ENCODE data around the gene RASSF5.

The RASSF5 gene

DNA sequence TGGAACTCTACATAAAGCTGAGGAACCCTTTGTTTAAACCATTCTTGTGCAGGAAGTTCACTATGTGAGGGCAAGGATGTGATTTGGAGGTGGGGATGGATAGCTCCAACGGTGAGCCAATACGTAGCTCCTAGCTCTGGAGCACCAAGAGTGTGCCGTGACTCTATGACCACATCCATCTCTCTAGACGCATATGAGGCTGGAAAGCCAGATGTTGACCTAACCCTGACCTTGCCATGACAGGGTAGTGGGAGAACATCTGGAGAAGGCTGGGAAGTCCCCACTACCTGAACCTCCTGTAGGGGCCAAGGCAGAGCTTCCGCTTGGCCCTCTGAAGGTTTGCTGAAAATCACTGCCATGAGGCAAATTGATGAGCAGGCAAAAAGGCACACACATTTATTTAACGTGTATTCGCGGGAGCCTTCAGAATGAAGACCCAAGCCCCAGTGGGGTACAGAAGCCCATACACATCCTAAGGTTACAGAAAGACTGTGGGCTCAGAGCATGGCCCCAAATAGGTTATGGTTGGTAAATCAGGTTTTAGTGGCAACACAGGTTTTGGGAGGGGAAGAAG is 61.5 kb downstream of the RASSF5 start:
- Histone ChIP-seq H3K9me3 (ENCODE audit: low read length) (no peaks in the 10 kb centered on the region), H3K4me1 (ENCODE audit: insufficient read depth, low read length) (no peaks in the 10 kb centered on the region), H3K27me3 (ENCODE audit: control insufficient read depth in 1 of 2, insufficient read depth in 2 of 2, low read length in 2 of 2) (no peaks in the 10 kb centered on the region), H3K4me3 (ENCODE audit: low read depth in 1 of 2, low read length in 2 of 2) (no peak overlapping the region), H3K9ac (ENCODE audit: low read length) (no peak overlapping the region), H3K27ac (ENCODE audit: low read depth, low read length) (no peak overlapping the region), H3K36me3 (ENCODE audit: insufficient read depth, low read length) (no peaks in the 10 kb centered on the region)

DNA sequence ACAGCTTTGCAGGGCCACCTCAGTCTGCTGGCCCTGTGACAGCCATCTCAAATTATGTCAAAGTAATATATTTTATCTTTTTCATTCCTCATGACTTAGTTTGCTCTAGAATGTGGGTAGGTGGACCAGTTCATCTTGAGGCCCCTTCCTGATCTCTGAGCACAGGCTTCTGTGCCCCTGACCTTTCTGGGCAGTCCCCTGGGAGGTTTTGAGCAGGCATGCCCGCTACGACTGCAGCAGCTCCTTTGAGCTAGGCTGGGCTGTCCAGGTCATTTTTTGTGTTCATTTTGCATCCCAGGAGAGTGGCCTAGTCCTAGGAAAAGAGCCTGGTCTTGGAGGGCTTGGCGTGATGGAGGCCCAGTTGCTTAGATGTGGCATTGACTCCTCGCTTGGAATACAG is 62.2 kb downstream of the RASSF5 start:
- Histone ChIP-seq H3K27me3 (ENCODE audit: control insufficient read depth in 1 of 2, insufficient read depth in 2 of 2, low read length in 2 of 2) (no peaks in the 10 kb centered on the region), H3K36me3 (ENCODE audit: insufficient read depth, low read length) (no peaks in the 10 kb centered on the region), H3K9me3 (ENCODE audit: low read length) (no peaks in the 10 kb centered on the region), H3K27ac (ENCODE audit: low read depth, low read length) (no peak overlapping the region), H3K9ac (ENCODE audit: low read length) (no peak overlapping the region), H3K4me1 (ENCODE audit: insufficient read depth, low read length) (no peaks in the 10 kb centered on the region), H3K4me3 (ENCODE audit: low read depth in 1 of 2, low read length in 2 of 2) (no peak overlapping the region)

DNA sequence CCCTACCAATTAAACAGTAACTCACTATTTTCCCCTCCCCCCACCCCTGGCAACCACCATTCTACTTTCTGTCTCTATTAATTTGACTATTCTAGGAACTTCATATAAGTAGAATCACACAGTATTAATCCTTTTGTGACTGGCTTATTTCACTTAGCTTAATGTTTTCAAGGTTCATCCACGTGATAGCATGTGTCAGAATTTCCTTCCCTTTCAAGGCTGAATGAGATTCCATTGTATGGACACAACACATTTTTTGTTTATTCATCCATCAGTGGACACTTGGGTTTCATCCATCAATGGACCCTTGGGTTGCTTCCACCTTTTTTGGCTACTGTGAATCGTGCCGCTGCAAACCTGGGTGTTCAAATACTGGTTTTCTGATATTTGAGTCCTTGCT is 63.2 kb downstream of the RASSF5 start:
- Histone ChIP-seq H3K4me1 (ENCODE audit: insufficient read depth, low read length) (no peaks in the 10 kb centered on the region), H3K27ac (ENCODE audit: low read depth, low read length) (no peak overlapping the region), H3K9me3 (ENCODE audit: low read length) (no peaks in the 10 kb centered on the region), H3K27me3 (ENCODE audit: control insufficient read depth in 1 of 2, insufficient read depth in 2 of 2, low read length in 2 of 2) (no peaks in the 10 kb centered on the region), H3K36me3 (ENCODE audit: insufficient read depth, low read length) (no peaks in the 10 kb centered on the region), H3K4me3 (ENCODE audit: low read depth in 1 of 2, low read length in 2 of 2) (no peak overlapping the region), H3K9ac (ENCODE audit: low read length) (no peak overlapping the region)

DNA sequence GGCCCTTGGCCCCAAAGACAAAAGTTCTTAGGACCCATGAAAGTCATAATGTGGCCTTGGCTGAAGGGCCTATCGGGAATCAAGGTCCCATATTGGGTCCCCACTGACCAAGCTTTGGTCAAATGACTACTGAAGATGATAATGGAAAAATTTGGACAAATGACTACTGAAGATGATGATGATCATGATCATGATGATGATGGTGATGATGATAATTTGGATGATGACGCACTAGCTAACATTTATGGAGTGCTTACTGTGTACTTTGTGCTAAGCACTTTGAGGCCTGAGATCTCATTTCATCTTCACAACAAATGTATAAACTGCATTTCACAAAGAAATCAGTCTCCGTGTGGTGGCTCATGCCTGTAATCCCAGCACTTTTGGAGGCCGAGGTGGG is 65.5 kb downstream of the RASSF5 start:
- Histone ChIP-seq H3K27ac (ENCODE audit: low read depth, low read length) (no peak overlapping the region), H3K4me1 (ENCODE audit: insufficient read depth, low read length) (no peaks in the 10 kb centered on the region), H3K4me3 (ENCODE audit: low read depth in 1 of 2, low read length in 2 of 2) (no peak overlapping the region), H3K9me3 (ENCODE audit: low read length) (no peaks in the 10 kb centered on the region), H3K9ac (ENCODE audit: low read length) (no peak overlapping the region), H3K27me3 (ENCODE audit: control insufficient read depth in 1 of 2, insufficient read depth in 2 of 2, low read length in 2 of 2) (no peaks in the 10 kb centered on the region), H3K36me3 (ENCODE audit: insufficient read depth, low read length) (no peaks in the 10 kb centered on the region)

DNA sequence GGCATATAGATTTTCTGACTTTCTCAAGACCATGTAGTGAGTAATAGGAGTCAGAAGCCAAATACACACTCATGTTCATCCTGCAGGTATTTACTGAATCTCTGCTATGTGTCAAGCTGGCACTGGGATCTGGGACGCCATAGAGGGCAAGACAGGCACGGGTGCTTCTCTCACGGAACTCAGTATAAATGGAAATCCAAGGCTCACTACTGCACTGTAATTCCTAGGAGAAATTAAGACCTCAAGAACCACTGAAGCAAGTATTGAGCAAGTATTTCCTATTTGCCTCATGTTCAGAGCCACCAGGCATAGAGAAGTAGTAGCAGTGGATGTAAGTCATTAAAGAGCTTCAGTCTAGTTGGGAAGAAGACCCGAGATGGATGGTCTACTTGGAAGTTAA is 66.0 kb downstream of the RASSF5 start:
- no peaks in the 10 kb centered on the region for H3K4me1 ChIP-seq (ENCODE audit: insufficient read depth, low read length)
- no peak overlapping the region for H3K4me3 ChIP-seq (ENCODE audit: low read depth in 1 of 2, low read length in 2 of 2)
- no peaks in the 10 kb centered on the region for H3K36me3 ChIP-seq (ENCODE audit: insufficient read depth, low read length)
- no peaks in the 10 kb centered on the region for H3K27me3 ChIP-seq (ENCODE audit: control insufficient read depth in 1 of 2, insufficient read depth in 2 of 2, low read length in 2 of 2)
- H3K9ac ChIP-seq (ENCODE audit: low read length) = no peak overlapping the region
- no peak overlapping the region for H3K27ac ChIP-seq (ENCODE audit: low read depth, low read length)
- H3K9me3 ChIP-seq (ENCODE audit: low read length) = no peaks in the 10 kb centered on the region

DNA sequence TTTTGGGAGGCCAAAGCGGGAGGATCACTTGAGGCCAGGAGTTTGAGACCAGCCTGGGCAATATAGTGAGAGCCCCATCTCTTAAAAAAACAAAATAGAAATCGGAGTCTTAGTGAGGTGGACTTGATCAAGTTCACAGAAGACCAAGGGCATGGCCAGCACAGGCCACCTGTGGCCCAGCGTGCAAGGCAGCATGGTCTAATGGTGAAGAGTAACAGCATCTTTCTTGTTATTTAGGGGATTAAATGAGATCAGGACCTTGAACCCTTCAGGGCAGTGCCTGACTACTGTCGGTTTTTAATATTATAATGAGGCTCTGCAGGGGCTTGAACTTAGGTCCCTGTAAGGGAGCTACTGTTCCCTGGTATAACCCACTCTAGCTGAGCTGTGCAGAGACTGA is 66.4 kb downstream of the RASSF5 start:
- no peak overlapping the region for H3K27ac ChIP-seq (ENCODE audit: low read depth, low read length)
- H3K4me1 ChIP-seq (ENCODE audit: insufficient read depth, low read length) = no peaks in the 10 kb centered on the region
- H3K4me3 ChIP-seq (ENCODE audit: low read depth in 1 of 2, low read length in 2 of 2) = no peak overlapping the region
- H3K36me3 ChIP-seq (ENCODE audit: insufficient read depth, low read length) = no peaks in the 10 kb centered on the region
- no peak overlapping the region for H3K9ac ChIP-seq (ENCODE audit: low read length)
- H3K9me3 ChIP-seq (ENCODE audit: low read length) = no peaks in the 10 kb centered on the region
- no peaks in the 10 kb centered on the region for H3K27me3 ChIP-seq (ENCODE audit: control insufficient read depth in 1 of 2, insufficient read depth in 2 of 2, low read length in 2 of 2)

DNA sequence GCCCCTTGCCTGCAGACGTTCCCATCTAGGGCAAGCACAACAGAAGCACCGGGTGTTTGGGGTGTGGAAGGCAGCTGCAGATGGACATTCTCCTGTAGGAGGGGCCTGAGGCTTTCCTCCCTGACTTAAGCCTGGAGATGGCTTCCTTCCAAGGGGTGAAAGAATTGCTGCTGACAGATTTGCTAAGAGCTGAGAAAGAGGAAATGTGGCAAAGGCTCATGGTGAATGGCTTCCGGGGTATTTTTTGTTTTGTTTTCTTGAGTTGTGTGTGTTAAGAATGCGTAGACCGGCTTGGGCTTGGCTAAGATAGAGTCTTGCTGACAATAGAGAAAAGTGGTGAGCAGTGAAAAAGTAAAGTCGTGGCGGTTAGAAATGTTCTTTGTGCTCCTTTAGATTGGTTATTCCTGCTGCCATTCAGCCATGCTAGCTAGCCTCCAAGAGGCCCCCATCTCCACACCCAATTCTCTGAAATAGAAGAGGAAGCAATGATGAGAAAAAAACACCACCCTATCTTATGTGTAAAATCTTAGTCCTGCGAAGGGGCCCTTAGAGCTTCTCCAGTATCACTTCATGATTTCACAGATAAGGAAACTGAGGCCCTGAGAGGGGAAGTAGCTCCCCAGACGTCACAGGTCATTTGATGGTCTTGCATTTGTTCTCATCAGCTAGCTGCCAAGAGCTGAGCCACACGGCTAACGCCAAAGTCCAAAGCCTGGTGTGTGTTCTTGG is 68.0 kb downstream of the RASSF5 start:
- no peak overlapping the region for H3K9ac ChIP-seq (ENCODE audit: low read length)
- no peaks in the 10 kb centered on the region for H3K36me3 ChIP-seq (ENCODE audit: insufficient read depth, low read length)
- no peaks in the 10 kb centered on the region for H3K9me3 ChIP-seq (ENCODE audit: low read length)
- H3K27me3 ChIP-seq (ENCODE audit: control insufficient read depth in 1 of 2, insufficient read depth in 2 of 2, low read length in 2 of 2) = no peaks in the 10 kb centered on the region
- no peak overlapping the region for H3K27ac ChIP-seq (ENCODE audit: low read depth, low read length)
- H3K4me1 ChIP-seq (ENCODE audit: insufficient read depth, low read length) = no peaks in the 10 kb centered on the region
- no peak overlapping the region for H3K4me3 ChIP-seq (ENCODE audit: low read depth in 1 of 2, low read length in 2 of 2)

DNA sequence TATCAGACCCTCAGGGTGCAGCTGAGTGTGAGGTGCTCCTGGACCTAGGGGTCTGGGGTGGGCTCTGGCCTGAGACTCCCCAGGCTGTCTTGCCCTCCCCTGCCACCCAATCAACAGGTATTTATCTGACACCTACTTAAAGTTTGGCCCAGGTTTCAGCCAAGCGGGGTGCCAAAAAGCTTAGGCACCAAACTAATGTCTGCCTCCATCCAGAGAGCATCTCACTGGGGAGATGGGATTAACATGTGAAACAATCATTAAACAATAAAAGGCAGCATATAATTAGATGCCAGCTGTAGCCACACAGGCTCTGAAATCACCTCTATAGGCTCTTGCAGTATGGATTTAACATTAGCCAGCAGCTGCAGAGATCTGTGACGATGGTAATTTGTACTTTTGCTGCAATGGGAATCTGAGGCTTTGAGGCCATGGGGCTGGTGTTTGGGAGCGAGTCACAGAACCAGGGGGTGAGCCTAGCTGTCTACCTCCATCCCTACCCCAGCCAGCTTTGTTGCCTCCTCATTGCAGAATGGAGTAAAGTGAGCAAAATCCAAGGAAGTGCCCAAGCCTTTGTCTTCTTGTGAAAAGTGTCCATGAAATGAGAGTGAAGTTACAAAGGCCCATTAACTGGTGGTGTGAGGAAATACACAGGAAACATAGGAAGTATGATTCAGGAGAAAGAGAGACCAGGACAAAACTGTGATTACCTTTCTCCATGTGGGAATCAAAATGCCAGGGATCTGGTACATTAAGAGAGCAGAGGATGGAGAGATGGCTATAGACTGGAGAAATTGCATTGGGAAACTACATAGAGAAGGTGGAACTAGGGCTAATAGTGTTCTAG is 68.8 kb downstream of the RASSF5 start:
- H3K9ac ChIP-seq (ENCODE audit: low read length) = no peak overlapping the region

DNA sequence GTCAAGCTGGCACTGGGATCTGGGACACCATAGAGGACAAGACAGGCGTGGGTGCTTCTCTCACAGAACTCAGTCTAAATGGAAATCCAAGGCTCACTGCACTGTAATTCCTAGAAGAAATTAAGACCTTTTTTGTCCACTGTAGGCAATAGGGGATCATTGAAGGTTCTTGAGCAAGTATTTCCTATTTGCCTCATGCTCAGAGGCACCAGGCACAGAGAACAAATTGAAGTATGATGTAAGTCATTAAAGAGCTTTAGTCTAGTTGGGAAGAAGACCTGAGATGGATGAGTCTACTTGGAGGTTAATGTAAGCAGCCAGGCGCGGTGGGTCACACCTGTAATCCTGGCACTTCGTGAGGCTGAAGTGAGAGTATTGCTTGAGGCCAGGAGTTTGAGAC is 70.3 kb downstream of the RASSF5 start:
- Histone ChIP-seq H3K9ac (ENCODE audit: low read length) (no peak overlapping the region), H3K27ac (ENCODE audit: low read depth, low read length) (no peak overlapping the region), H3K27me3 (ENCODE audit: control insufficient read depth in 1 of 2, insufficient read depth in 2 of 2, low read length in 2 of 2) (no peaks in the 10 kb centered on the region), H3K36me3 (ENCODE audit: insufficient read depth, low read length) (no peaks in the 10 kb centered on the region), H3K4me3 (ENCODE audit: low read depth in 1 of 2, low read length in 2 of 2) (no peak overlapping the region), H3K4me1 (ENCODE audit: insufficient read depth, low read length) (no peaks in the 10 kb centered on the region), H3K9me3 (ENCODE audit: low read length) (no peaks in the 10 kb centered on the region)

More for the DNA sequence above, 68.8 kb downstream of the RASSF5 start:
- H3K9me3 ChIP-seq (ENCODE audit: low read length) = no peaks in the 10 kb centered on the region
- no peaks in the 10 kb centered on the region for H3K36me3 ChIP-seq (ENCODE audit: insufficient read depth, low read length)
- H3K27ac ChIP-seq (ENCODE audit: low read depth, low read length) = no peak overlapping the region
- no peaks in the 10 kb centered on the region for H3K4me1 ChIP-seq (ENCODE audit: insufficient read depth, low read length)
- H3K4me3 ChIP-seq (ENCODE audit: low read depth in 1 of 2, low read length in 2 of 2) = no peak overlapping the region
- no peaks in the 10 kb centered on the region for H3K27me3 ChIP-seq (ENCODE audit: control insufficient read depth in 1 of 2, insufficient read depth in 2 of 2, low read length in 2 of 2)

DNA sequence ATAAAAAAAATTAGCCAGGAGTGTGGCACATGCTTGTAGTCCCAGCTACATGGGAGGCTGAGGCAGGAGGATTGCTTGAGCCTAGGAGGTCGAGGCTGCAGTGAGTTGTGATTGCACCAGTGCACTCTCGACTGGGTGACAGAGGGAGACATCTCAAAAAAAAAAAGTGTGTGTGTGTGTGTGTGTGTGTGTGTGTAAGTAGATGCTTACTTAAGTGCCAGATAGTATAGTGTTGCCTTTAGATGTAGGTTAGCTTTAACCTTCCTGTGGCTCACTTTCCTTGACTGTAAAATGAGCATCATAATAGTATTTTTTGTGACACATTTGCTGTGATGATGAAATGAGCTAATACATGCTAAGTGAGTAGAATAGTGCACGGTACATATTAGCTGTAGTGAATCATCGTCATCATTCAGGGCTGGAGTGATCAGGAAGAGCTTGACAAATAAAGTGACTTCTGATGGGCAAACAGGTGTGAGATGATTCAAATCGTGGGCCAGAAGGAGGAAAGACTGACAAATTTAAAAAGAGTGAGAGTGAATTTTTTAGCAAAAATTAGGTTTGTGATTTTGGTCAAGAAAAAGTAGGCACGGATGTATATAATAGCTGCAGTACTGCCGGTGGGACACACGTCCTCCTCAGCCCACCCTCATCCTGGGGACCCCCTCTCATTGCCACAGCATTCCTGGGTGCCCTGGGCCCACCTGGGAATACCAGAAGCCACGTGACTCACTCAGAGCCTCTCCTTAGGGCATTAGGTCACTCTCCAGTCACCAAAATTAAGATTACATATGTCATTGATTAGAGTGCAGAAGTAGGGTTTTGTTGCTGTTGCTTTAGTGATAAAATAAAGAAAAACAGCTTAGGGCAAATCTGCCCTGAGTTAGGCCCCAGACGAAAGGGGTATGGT is 71.0 kb downstream of the RASSF5 start:
- no peak overlapping the region for H3K27ac ChIP-seq (ENCODE audit: low read depth, low read length)
- H3K9me3 ChIP-seq (ENCODE audit: low read length) = no peaks in the 10 kb centered on the region
- no peaks in the 10 kb centered on the region for H3K36me3 ChIP-seq (ENCODE audit: insufficient read depth, low read length)
- no peak overlapping the region for H3K9ac ChIP-seq (ENCODE audit: low read length)
- H3K4me3 ChIP-seq (ENCODE audit: low read depth in 1 of 2, low read length in 2 of 2) = no peak overlapping the region
- no peaks in the 10 kb centered on the region for H3K27me3 ChIP-seq (ENCODE audit: control insufficient read depth in 1 of 2, insufficient read depth in 2 of 2, low read length in 2 of 2)
- H3K4me1 ChIP-seq (ENCODE audit: insufficient read depth, low read length) = no peaks in the 10 kb centered on the region

DNA sequence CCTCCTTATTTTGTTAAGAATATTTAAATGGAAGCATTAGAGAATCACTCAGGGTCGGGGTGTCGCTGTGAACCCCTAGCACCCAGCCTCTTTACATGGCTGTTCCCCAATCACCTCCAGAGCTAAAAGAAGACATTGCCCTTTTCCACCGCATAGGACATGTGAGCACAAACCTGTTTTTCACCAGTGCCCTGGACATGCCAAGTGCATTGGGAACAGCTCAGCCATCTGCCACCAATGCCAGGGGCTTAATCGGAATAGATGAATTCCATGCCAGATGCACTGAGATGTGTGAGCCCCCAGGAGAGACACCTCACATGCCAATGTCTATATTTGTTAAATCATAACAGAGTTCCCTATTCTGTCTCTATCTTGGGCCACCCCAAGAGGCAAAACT is 71.6 kb downstream of the RASSF5 start:
- H3K4me1 ChIP-seq (ENCODE audit: insufficient read depth, low read length) = no peaks in the 10 kb centered on the region
- H3K27ac ChIP-seq (ENCODE audit: low read depth, low read length) = no peak overlapping the region
- no peaks in the 10 kb centered on the region for H3K27me3 ChIP-seq (ENCODE audit: control insufficient read depth in 1 of 2, insufficient read depth in 2 of 2, low read length in 2 of 2)
- no peaks in the 10 kb centered on the region for H3K9me3 ChIP-seq (ENCODE audit: low read length)
- no peak overlapping the region for H3K9ac ChIP-seq (ENCODE audit: low read length)
- no peak overlapping the region for H3K4me3 ChIP-seq (ENCODE audit: low read depth in 1 of 2, low read length in 2 of 2)
- H3K36me3 ChIP-seq (ENCODE audit: insufficient read depth, low read length) = no peaks in the 10 kb centered on the region

Measured in muscle layer of colon (tissue), 2 donors.